HEK293 (cell line): ENCODE results near the gene SREBF1.

Source experiments
- CTCF ChIA-PET: fragments of 350-600 bp; formaldehyde crosslinking; extraction: SDS; loops from one replicate; lab custom pipeline; 2021; ENCODE audit warnings: antibody characterized with exemption; lab: Yijun Ruan, JAX
- POLR2A ChIA-PET: fragments of 300-600 bp; formaldehyde crosslinking; extraction: SDS; loops from one replicate; lab custom pipeline; 2020; ENCODE audit warnings: antibody characterized with exemption, inconsistent platforms; lab: Yijun Ruan, JAX
- H3K27ac ChIP-seq: fragments of 200-500 bp; sonication (Bioruptor generic); 2 replicates; pipeline ENCODE4 v1.5.1; 2014; ENCODE audit warnings: low read depth, low read length, control low read depth, inconsistent platforms; ENCODE audit errors: extremely low read depth
- H3K36me3 ChIP-seq, 2 experiments: fragments of 200-500 bp in 1 of 2; sonication (Bioruptor generic) in 1 of 2; 1 replicate in 1 of 2; 2 replicates in 1 of 2; pipeline ENCODE4 v1.5.1; 2014 to 2017; ENCODE audit warnings: inconsistent platforms in 2 of 2, low read length in 2 of 2; ENCODE audit not compliant: control insufficient read depth in 2 of 2, insufficient read depth in 1 of 2
- H3K4me1 ChIP-seq: fragments of 200-500 bp; sonication (Bioruptor generic); 2 replicates; pipeline ENCODE4 v1.5.1; 2014; ENCODE audit warnings: mild to moderate bottlenecking, low read length, inconsistent platforms; ENCODE audit not compliant: control insufficient read depth, insufficient read depth
- H3K4me3 ChIP-seq: 2 replicates; pipeline ENCODE4 v1.5.1; 2011; ENCODE audit warnings: low read depth, mild to moderate bottlenecking, control low read depth, low read length, moderate library complexity
- H3K9me3 ChIP-seq: fragments of 200-500 bp; sonication (Bioruptor generic); 2 replicates; pipeline ENCODE4 v1.5.1; 2014; ENCODE audit warnings: low read depth, low read length, inconsistent platforms; ENCODE audit not compliant: control insufficient read depth, insufficient read depth
- GLIS1 ChIP-seq: fragments of 450-650 bp; formaldehyde crosslinking; IDR thresholded peaks from 2 replicates; pipeline ENCODE4 v1.5.1; 2016; ENCODE audit warnings: missing biosample characterization, missing genetic modification characterization
- HOXA7 ChIP-seq: sonication (generic); formaldehyde crosslinking; IDR thresholded peaks from 2 replicates; pipeline ENCODE4 v1.8.1; 2022; ENCODE audit warnings: missing genetic modification reagents, borderline replicate concordance
- KLF8 ChIP-seq: fragments of 450-650 bp; formaldehyde crosslinking; IDR thresholded peaks from 2 replicates; pipeline ENCODE4 v1.5.1; 2016; ENCODE audit warnings: missing biosample characterization, missing genetic modification characterization
- SALL2 ChIP-seq: fragments of 450-650 bp; formaldehyde crosslinking; IDR thresholded peaks from 2 replicates; pipeline ENCODE4 v1.5.0; 2017; ENCODE audit warnings: missing biosample characterization, mild to moderate bottlenecking, missing genetic modification characterization, borderline replicate concordance
- ZBTB1 ChIP-seq: fragments of 450-650 bp; formaldehyde crosslinking; IDR thresholded peaks from 2 replicates; pipeline ENCODE4 v1.5.1; 2016; ENCODE audit warnings: missing biosample characterization, missing genetic modification characterization
- ZBTB8A ChIP-seq: fragments of 450-650 bp; formaldehyde crosslinking; IDR thresholded peaks from 2 replicates; pipeline ENCODE4 v1.5.1; 2016; ENCODE audit warnings: missing biosample characterization, missing genetic modification characterization
- ZFP41 ChIP-seq: fragments of 450-650 bp; formaldehyde crosslinking; IDR thresholded peaks from 2 replicates; pipeline ENCODE4 v1.5.1; 2016; ENCODE audit warnings: missing biosample characterization, missing genetic modification characterization, borderline replicate concordance
- ZNF114 ChIP-seq: fragments of 450-650 bp; formaldehyde crosslinking; IDR thresholded peaks from 2 replicates; pipeline ENCODE4 v1.5.0; 2017; ENCODE audit warnings: missing biosample characterization, missing genetic modification characterization
- ZNF146 ChIP-seq: fragments of 450-650 bp; formaldehyde crosslinking; IDR thresholded peaks from 2 replicates; pipeline ENCODE4 v1.5.1; 2016; ENCODE audit warnings: missing biosample characterization, missing genetic modification characterization
- ZNF16 ChIP-seq: fragments of 450-650 bp; formaldehyde crosslinking; IDR thresholded peaks from 2 replicates; pipeline ENCODE4 v1.5.1; 2016; ENCODE audit warnings: low read depth, missing biosample characterization, missing genetic modification characterization
- ZNF174 ChIP-seq: fragments of 450-650 bp; formaldehyde crosslinking; IDR thresholded peaks from 2 replicates; pipeline ENCODE4 v1.5.0; 2017; ENCODE audit warnings: missing biosample characterization, mild to moderate bottlenecking, missing genetic modification characterization
- ZNF175 ChIP-seq: fragments of 450-650 bp; formaldehyde crosslinking; IDR thresholded peaks from 2 replicates; pipeline ENCODE4 v1.5.1; 2016; ENCODE audit warnings: missing biosample characterization, missing genetic modification characterization
- ZNF184 ChIP-seq: fragments of 450-650 bp; IDR thresholded peaks from 2 replicates; pipeline ENCODE4 v1.5.1; 2018; ENCODE audit warnings: missing biosample characterization, mild to moderate bottlenecking, missing genetic modification characterization
- ZNF2 ChIP-seq: fragments of 450-650 bp; formaldehyde crosslinking; IDR thresholded peaks from 2 replicates; pipeline ENCODE4 v1.5.1; 2016; ENCODE audit warnings: missing biosample characterization, missing genetic modification characterization
- ZNF211 ChIP-seq: fragments of 450-650 bp; formaldehyde crosslinking; IDR thresholded peaks from 2 replicates; pipeline ENCODE4 v1.5.1; 2016; ENCODE audit warnings: low read depth, missing biosample characterization, missing genetic modification characterization
- ZNF214 ChIP-seq: fragments of 450-650 bp; formaldehyde crosslinking; IDR thresholded peaks from 2 replicates; pipeline ENCODE4 v1.5.1; 2017; ENCODE audit warnings: missing biosample characterization, mild to moderate bottlenecking, missing genetic modification characterization, borderline replicate concordance
- ZNF221 ChIP-seq: fragments of 450-650 bp; formaldehyde crosslinking; IDR thresholded peaks from 2 replicates; pipeline ENCODE4 v1.5.1; 2017; ENCODE audit warnings: missing biosample characterization, missing genetic modification characterization, borderline replicate concordance
- ZNF239 ChIP-seq: fragments of 450-650 bp; formaldehyde crosslinking; IDR thresholded peaks from 2 replicates; pipeline ENCODE4 v1.5.1; 2016; ENCODE audit warnings: missing biosample characterization, missing genetic modification characterization
- ZNF292 ChIP-seq: fragments of 450-650 bp; formaldehyde crosslinking; IDR thresholded peaks from 2 replicates; pipeline ENCODE4 v1.5.1; 2016; ENCODE audit warnings: low read depth, missing biosample characterization, missing genetic modification characterization, borderline replicate concordance
- ZNF324 ChIP-seq: fragments of 450-650 bp; formaldehyde crosslinking; IDR thresholded peaks from 2 replicates; pipeline ENCODE4 v1.5.1; 2016; ENCODE audit warnings: missing biosample characterization, missing genetic modification characterization
- ZNF341 ChIP-seq: fragments of 450-650 bp; formaldehyde crosslinking; IDR thresholded peaks from 2 replicates; pipeline ENCODE4; 2016; ENCODE audit warnings: low read depth, missing biosample characterization, missing genetic modification characterization
- ZNF521 ChIP-seq: fragments of 450-650 bp; formaldehyde crosslinking; IDR thresholded peaks from 2 replicates; pipeline ENCODE4 v1.5.1; 2017; ENCODE audit warnings: missing biosample characterization, mild to moderate bottlenecking, missing genetic modification characterization
- ZNF548 ChIP-seq: fragments of 450-650 bp; formaldehyde crosslinking; IDR thresholded peaks from 2 replicates; pipeline ENCODE4 v1.5.1; 2016; ENCODE audit warnings: missing biosample characterization, missing genetic modification characterization
- ZNF596 ChIP-seq: fragments of 450-650 bp; IDR thresholded peaks from 2 replicates; pipeline ENCODE4 v1.5.0; 2018; ENCODE audit warnings: missing biosample characterization, mild to moderate bottlenecking, missing genetic modification characterization, moderate library complexity
- ZNF621 ChIP-seq: fragments of 450-650 bp; formaldehyde crosslinking; IDR thresholded peaks from 2 replicates; pipeline ENCODE4 v1.5.1; 2017; ENCODE audit warnings: missing biosample characterization, missing genetic modification characterization
- ZNF626 ChIP-seq: fragments of 450-650 bp; sonication (Bioruptor Pico); formaldehyde crosslinking; IDR thresholded peaks from 2 replicates; pipeline ENCODE4 v1.5.1; 2018; ENCODE audit warnings: missing biosample characterization, missing genetic modification characterization, inconsistent platforms
- ZNF692 ChIP-seq: fragments of 450-650 bp; formaldehyde crosslinking; IDR thresholded peaks from 2 replicates; pipeline ENCODE4 v1.5.1; 2016; ENCODE audit warnings: missing biosample characterization, missing genetic modification characterization
- ZNF777 ChIP-seq: fragments of 450-650 bp; formaldehyde crosslinking; IDR thresholded peaks from 2 replicates; pipeline ENCODE4 v1.5.1; 2017; ENCODE audit warnings: missing biosample characterization, missing genetic modification characterization, borderline replicate concordance
- ZSCAN23 ChIP-seq: fragments of 450-650 bp; formaldehyde crosslinking; IDR thresholded peaks from 2 replicates; pipeline ENCODE4 v1.5.1; 2016; ENCODE audit warnings: missing biosample characterization, missing genetic modification characterization
- TF ChIP-seq, protein P1 (sequence below): fragments of 450-650 bp; formaldehyde crosslinking; IDR thresholded peaks from 2 replicates; pipeline ENCODE4 v1.5.1; 2016; ENCODE audit warnings: missing biosample characterization, missing genetic modification characterization, low read depth
- TF ChIP-seq, protein P2 (sequence below): fragments of 450-650 bp; formaldehyde crosslinking; IDR thresholded peaks from 2 replicates; pipeline ENCODE4 v1.5.1; 2016; ENCODE audit warnings: missing biosample characterization, missing genetic modification characterization, borderline replicate concordance
- TF ChIP-seq, protein P3 (sequence below): fragments of 450-650 bp; formaldehyde crosslinking; IDR thresholded peaks from 2 replicates; pipeline ENCODE4 v1.5.1; 2016; ENCODE audit warnings: missing biosample characterization, missing genetic modification characterization
- TF ChIP-seq, protein P4 (sequence below): fragments of 450-650 bp; formaldehyde crosslinking; IDR thresholded peaks from 2 replicates; pipeline ENCODE4 v1.5.1; 2016; ENCODE audit warnings: missing biosample characterization, missing genetic modification characterization

Gene SREBF1

GRCh38 chr17:17819561-17819995 is 17.2 kb downstream of the SREBF1 start:
- Histone ChIP-seq H3K9me3 (no peaks in the 10 kb centered on the region), H3K4me3 (no peak overlapping the region), H3K36me3 (peaks cover 3 to 43% of the 10 kb centered on the region in 2 experiments; a peak in 1 of 3 replicates), H3K27ac (peak overlapping the region; percentile 28; the same call in 1 of the 2 replicates), H3K4me1 (peaks cover 30% of the 10 kb centered on the region)
- ChIA-PET CTCF (interaction anchor here (1.5 to 5.4 kb wide), 3 partner anchors 8 to 41 kb away, joined by 6 to 35 read pairs (median 9); no protein-coding TSS in a partner anchor), POLR2A (interaction anchor here (2.2 to 11.4 kb wide), 2 partner anchors 18 to 21 kb away, joined by 8 to 181 read pairs; partner anchors contain the start of gene SREBF1)
- TF ChIP-seq ZBTB1 (no peak), ZFP41 (tag by site-specific recombination) (no peak), ZNF596 (tag by site-specific recombination) (no peak), HOXA7 (CRISPR knock-in tag) (no peak), ZNF175 (tag by site-specific recombination) (no peak), ZNF114 (tag by site-specific recombination) (no peak), ZNF184 (tag by site-specific recombination) (no peak), ZNF214 (tag by site-specific recombination) (no peak), ZNF174 (no peak), ZNF2 (tag by site-specific recombination) (no peak), ZNF777 (tag by site-specific recombination) (no peak), ZNF521 (tag by site-specific recombination) (no peak), ZBTB8A (tag by site-specific recombination) (no peak), ZNF211 (tag by site-specific recombination) (no peak), ZNF626 (tag by site-specific recombination) (no peak), ZNF239 (tag by site-specific recombination) (no peak), ZNF692 (tag by site-specific recombination) (no peak), ZNF16 (tag by site-specific recombination) (no peak), ZNF341 (tag by site-specific recombination) (no peak), SALL2 (no peak), ZNF221 (tag by site-specific recombination) (no peak), ZNF621 (tag by site-specific recombination) (no peak), ZNF548 (tag by site-specific recombination) (no peak), KLF8 (peak; percentile 26; the same call in 1 of the 2 replicates), ZNF324 (no peak), ZSCAN23 (tag by site-specific recombination) (no peak), ZNF146 (tag by site-specific recombination) (no peak), ZNF292 (tag by site-specific recombination) (no peak), GLIS1 (tag by site-specific recombination) (peak; percentile 90)
- TF ChIP-seq, protein P1, sequence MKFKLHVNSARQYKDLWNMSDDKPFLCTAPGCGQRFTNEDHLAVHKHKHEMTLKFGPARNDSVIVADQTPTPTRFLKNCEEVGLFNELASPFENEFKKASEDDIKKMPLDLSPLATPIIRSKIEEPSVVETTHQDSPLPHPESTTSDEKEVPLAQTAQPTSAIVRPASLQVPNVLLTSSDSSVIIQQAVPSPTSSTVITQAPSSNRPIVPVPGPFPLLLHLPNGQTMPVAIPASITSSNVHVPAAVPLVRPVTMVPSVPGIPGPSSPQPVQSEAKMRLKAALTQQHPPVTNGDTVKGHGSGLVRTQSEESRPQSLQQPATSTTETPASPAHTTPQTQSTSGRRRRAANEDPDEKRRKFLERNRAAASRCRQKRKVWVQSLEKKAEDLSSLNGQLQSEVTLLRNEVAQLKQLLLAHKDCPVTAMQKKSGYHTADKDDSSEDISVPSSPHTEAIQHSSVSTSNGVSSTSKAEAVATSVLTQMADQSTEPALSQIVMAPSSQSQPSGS (tag by site-specific recombination) = no peak
- TF ChIP-seq, protein P2, sequence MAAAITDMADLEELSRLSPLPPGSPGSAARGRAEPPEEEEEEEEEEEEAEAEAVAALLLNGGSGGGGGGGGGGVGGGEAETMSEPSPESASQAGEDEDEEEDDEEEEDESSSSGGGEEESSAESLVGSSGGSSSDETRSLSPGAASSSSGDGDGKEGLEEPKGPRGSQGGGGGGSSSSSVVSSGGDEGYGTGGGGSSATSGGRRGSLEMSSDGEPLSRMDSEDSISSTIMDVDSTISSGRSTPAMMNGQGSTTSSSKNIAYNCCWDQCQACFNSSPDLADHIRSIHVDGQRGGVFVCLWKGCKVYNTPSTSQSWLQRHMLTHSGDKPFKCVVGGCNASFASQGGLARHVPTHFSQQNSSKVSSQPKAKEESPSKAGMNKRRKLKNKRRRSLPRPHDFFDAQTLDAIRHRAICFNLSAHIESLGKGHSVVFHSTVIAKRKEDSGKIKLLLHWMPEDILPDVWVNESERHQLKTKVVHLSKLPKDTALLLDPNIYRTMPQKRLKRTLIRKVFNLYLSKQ (tag by site-specific recombination) = no peak
- TF ChIP-seq, protein P3, sequence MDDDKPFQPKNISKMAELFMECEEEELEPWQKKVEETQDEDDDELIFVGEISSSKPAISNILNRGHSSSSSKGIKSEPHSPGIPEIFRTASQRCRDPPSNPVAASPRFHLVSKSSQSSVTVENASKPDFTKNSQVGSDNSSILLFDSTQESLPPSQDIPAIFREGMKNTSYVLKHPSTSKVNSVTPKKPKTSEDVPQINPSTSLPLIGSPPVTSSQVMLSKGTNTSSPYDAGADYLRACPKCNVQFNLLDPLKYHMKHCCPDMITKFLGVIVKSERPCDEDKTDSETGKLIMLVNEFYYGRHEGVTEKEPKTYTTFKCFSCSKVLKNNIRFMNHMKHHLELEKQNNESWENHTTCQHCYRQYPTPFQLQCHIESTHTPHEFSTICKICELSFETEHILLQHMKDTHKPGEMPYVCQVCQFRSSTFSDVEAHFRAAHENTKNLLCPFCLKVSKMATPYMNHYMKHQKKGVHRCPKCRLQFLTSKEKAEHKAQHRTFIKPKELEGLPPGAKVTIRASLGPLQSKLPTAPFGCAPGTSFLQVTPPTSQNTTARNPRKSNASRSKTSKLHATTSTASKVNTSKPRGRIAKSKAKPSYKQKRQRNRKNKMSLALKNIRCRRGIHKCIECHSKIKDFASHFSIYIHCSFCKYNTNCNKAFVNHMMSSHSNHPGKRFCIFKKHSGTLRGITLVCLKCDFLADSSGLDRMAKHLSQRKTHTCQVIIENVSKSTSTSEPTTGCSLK (tag by site-specific recombination) = no peak
- TF ChIP-seq, protein P4, sequence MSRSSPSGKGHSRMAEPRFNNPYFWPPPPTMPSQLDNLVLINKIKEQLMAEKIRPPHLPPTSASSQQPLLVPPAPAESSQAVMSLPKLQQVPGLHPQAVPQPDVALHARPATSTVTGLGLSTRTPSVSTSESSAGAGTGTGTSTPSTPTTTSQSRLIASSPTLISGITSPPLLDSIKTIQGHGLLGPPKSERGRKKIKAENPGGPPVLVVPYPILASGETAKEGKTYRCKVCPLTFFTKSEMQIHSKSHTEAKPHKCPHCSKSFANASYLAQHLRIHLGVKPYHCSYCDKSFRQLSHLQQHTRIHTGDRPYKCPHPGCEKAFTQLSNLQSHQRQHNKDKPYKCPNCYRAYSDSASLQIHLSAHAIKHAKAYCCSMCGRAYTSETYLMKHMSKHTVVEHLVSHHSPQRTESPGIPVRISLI (tag by site-specific recombination) = no peak
